ENCODE measurements around the gene PKM.

Gene PKM

DNA sequence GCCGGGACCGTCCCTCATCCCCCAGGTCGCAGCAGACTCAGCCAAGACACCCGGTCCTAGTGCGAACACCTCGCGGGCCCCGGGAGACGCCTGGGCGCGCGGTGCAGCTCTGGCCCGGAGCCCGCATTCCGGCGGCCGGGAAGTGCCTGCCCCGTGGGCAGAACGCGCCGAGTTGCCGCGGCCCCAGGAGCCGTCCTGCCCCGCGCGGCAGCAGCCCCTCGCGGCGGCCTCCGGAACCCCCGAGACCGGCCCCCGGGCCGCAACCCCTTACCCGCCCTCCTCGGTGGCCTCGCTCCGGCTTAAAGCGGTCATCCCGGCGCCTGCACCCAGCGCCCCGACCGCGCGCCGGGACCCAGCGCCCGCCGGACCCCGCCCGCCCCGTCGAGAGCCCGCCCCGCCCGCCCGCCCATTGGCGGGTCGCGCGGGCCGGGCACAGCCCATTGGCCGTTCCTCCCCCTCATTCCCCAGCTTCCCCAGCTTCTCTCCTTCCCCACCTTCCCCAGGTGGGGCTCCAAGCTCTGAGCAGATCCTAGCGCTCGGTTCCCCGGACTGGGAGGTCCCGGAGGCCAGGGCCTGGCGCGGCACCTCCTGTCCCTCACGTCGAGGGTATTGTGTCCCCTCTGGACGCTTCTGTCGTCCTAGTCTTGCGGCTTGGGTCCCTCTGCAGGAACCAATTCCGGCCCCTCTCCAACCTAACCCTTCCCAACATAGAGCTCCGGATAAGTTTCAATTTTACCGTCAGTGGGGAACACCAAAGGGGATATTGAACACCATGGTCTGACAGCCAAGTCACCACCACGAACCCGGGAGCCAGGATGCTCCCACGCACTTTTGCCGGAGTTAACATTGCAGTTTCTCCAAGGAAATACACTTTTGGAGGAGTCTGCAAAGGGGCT lies 33.3 kb downstream of the PKM start, which contains the start of gene GRAMD2A:
GRAMD2A (minus strand) TSS at position 328 of the 896 bp plus-strand sequence.
- TF ChIP-seq CTCF (conservative IDR thresholded peaks at IDR 0.05; ENCODE audit: low read depth, low read length): no peak
- H3K36me3 ChIP-seq (ENCODE audit: insufficient read depth): peaks cover 10% of the 10 kb centered on the region; the same call in 1 of the 2 replicates
- no peak within 1 kb of the TSS for H3K4me3 ChIP-seq (IDR thresholded peaks at IDR 0.05; ENCODE audit: insufficient read depth, low read depth, low read length)
- H3K9ac ChIP-seq: no peak within 1 kb of the TSS
- H3K4me2 ChIP-seq: no peak within 1 kb of the TSS
- no peak within 1 kb of the TSS for H3K27ac ChIP-seq
- no peaks in the 10 kb centered on the region for H3K79me2 ChIP-seq (ENCODE audit: insufficient read depth, low read depth)
- peaks cover 20% of the 10 kb centered on the region for H3K4me1 ChIP-seq (ENCODE audit: low read depth, poor library complexity, severe bottlenecking)
- no peaks in the 10 kb centered on the region for H4K20me1 ChIP-seq (ENCODE audit: insufficient read depth)
- no peak within 1 kb of the TSS for H2AFZ ChIP-seq (ENCODE audit: low read depth)
- H3K27me3 ChIP-seq (ENCODE audit: insufficient read depth, low read depth): no peaks in the 10 kb centered on the region

DNA sequence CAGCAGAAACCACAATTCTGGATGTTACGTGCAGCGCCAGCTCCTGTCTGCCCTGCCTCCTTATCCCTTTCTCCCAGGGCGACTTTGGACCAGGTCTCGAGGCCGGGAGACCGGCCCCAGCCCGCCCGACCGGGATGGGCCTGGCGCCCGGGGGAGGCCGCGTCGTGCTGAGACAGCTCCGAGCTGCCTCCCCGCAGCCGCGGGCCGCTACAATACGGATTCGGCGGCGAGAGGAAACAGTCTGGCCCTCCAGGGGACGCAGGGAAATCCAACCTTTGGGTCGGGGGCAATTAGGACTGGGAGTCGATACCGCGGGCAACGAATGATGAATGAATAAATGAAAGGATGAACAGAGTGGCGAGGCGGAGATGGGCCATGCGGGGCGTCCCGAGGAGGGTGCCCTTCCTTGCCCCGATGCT lies 33.9 kb downstream of the PKM start:
- Histone ChIP-seq H3K36me3 (ENCODE audit: insufficient read depth) (peaks cover 5% of the 10 kb centered on the region; the same call in 1 of the 2 replicates), H2AFZ (ENCODE audit: low read depth) (no peak overlapping the region), H3K27ac (no peak overlapping the region), H3K79me2 (ENCODE audit: insufficient read depth, low read depth) (no peaks in the 10 kb centered on the region), H3K4me3 (IDR thresholded peaks at IDR 0.05; ENCODE audit: insufficient read depth, low read depth, low read length) (no peak overlapping the region), H3K27me3 (ENCODE audit: insufficient read depth, low read depth) (no peaks in the 10 kb centered on the region), H4K20me1 (ENCODE audit: insufficient read depth) (no peaks in the 10 kb centered on the region), H3K4me1 (ENCODE audit: low read depth, poor library complexity, severe bottlenecking) (peaks cover 14% of the 10 kb centered on the region), H3K4me2 (no peak overlapping the region), H3K9ac (no peak overlapping the region)
- TF ChIP-seq CTCF (conservative IDR thresholded peaks at IDR 0.05; ENCODE audit: low read depth, low read length): no peak

GRCh38 chr15:72196409-72197040 lies 34.5 kb downstream of the PKM start:
- no peak overlapping the region for H2AFZ ChIP-seq (ENCODE audit: low read depth)
- H3K27me3 ChIP-seq (ENCODE audit: insufficient read depth, low read depth): no peaks in the 10 kb centered on the region
- no peak overlapping the region for H3K4me3 ChIP-seq (IDR thresholded peaks at IDR 0.05; ENCODE audit: insufficient read depth, low read depth, low read length)

DNA sequence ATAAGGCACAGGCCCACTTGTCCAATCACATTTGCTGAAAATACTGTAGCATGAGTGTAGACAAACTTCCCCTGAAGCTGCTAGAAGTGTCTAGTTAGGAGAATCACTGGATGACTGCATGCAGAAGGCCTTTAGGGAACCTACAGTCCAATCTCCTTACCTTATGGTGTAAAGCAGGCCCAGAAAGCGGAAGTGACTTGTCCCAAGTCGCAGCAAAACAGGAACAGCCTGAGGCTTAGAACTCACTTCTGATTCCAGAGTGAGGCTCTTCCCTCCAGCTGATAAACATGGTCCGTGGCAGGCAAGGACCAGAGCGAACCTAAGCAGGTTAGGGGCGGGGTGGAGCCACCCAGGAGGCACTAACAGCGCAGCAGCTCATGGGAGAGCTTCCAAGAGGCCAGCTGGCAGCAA lies 35.9 kb downstream of the PKM start:
- Histone ChIP-seq H3K36me3 (ENCODE audit: insufficient read depth) (no peaks in the 10 kb centered on the region), H3K4me2 (no peak overlapping the region), H3K27ac (no peak overlapping the region), H4K20me1 (ENCODE audit: insufficient read depth) (no peaks in the 10 kb centered on the region), H2AFZ (ENCODE audit: low read depth) (no peak overlapping the region), H3K27me3 (ENCODE audit: insufficient read depth, low read depth) (no peaks in the 10 kb centered on the region), H3K4me3 (IDR thresholded peaks at IDR 0.05; ENCODE audit: insufficient read depth, low read depth, low read length) (no peak overlapping the region), H3K9ac (no peak overlapping the region), H3K4me1 (ENCODE audit: low read depth, poor library complexity, severe bottlenecking) (no peaks in the 10 kb centered on the region), H3K79me2 (ENCODE audit: insufficient read depth, low read depth) (no peaks in the 10 kb centered on the region)
- TF ChIP-seq CTCF (conservative IDR thresholded peaks at IDR 0.05; ENCODE audit: low read depth, low read length): no peak

More at GRCh38 chr15:72196409-72197040, 34.5 kb downstream of the PKM start:
- Histone ChIP-seq H4K20me1 (ENCODE audit: insufficient read depth) (no peaks in the 10 kb centered on the region), H3K9ac (no peak overlapping the region), H3K4me1 (ENCODE audit: low read depth, poor library complexity, severe bottlenecking) (peaks cover 9% of the 10 kb centered on the region), H3K27ac (no peak overlapping the region), H3K36me3 (ENCODE audit: insufficient read depth) (peaks cover under 1% of the 10 kb centered on the region; the same call in 1 of the 2 replicates), H3K4me2 (no peak overlapping the region), H3K79me2 (ENCODE audit: insufficient read depth, low read depth) (no peaks in the 10 kb centered on the region)
- TF ChIP-seq CTCF (conservative IDR thresholded peaks at IDR 0.05; ENCODE audit: low read depth, low read length): no peak

All from KMS-11 (cell line).